GM18505 (cell line): ENCODE results near the gene PBX4.

Experiments
- ATAC-seq: cut with Tn5 transposase; IDR thresholded peaks from one replicate; pipeline ENCODE4 v1.9.1; 2021; ENCODE audit not compliant: unreplicated experiment
- POLR2A ChIP-seq: IDR thresholded peaks from 4 replicates; pipeline ENCODE4 v1.6.1; 2011; ENCODE audit warnings: borderline replicate concordance; ENCODE audit not compliant: insufficient read depth, insufficient read length; ENCODE audit errors: extremely low read depth

Gene PBX4

DNA sequence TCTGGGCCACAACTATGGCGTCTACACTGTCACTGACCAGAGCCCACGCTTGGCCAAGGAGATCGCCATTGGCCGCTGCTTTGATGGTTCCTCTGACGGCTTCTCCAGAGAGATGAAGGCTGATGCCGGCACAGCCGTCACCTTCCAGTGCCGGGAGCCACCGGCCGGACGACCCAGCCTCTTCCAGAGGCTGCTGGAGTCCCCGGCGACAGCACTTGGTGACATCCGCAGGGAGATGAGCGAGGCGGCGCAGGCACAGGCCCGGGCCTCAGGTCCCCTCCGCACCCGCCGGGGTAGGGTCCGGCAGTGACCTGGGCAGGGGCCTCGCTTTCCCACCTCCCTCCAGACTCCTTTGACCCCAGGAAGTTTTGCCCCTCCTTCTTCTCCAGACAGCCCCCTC is 72.8 kb downstream of the PBX4 start:
- no peak for ATAC-seq
- TF ChIP-seq POLR2A, result no peak

GRCh38 chr19:19544954-19545591 is 73.4 kb downstream of the PBX4 start:
- no peak for ATAC-seq
- no peak for TF ChIP-seq POLR2A

DNA sequence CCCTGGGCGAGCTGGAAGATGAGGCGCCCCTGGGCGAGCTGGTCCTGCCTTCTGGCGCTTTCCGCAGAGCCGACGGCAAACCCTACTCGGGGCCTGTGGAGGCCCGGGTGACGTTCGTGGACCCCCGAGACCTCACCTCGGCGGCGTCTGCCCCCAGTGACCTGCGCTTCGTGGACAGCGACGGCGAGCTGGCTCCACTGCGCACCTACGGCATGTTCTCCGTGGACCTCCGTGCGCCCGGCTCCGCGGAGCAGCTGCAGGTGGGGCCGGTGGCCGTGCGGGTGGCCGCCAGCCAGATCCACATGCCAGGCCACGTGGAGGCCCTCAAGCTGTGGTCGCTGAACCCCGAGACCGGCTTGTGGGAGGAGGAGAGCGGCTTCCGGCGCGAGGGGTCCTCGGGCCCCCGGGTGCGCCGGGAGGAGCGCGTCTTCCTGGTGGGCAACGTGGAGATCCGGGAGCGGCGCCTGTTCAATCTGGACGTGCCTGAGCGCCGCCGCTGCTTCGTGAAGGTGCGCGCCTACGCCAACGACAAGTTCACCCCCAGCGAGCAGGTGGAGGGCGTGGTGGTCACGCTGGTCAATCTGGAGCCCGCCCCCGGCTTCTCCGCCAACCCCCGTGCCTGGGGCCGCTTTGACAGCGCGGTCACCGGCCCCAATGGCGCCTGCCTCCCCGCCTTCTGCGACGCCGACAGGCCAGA is 74.1 kb downstream of the PBX4 start:
- no peak for ATAC-seq
- no peak for TF ChIP-seq POLR2A

GRCh38 chr19:19543640-19544039 is 74.8 kb downstream of the PBX4 start:
- no peak for TF ChIP-seq POLR2A
- ATAC-seq, result no peak

- TF ChIP-seq POLR2A, result no peak
- no peak for ATAC-seq
These were observed 75.4 kb downstream of the PBX4 start for GRCh38 chr19:19543101-19543500.

GRCh38 chr19:19542507-19542906 is 76.0 kb downstream of the PBX4 start:
- no peak for ATAC-seq
- TF ChIP-seq POLR2A, result no peak

DNA sequence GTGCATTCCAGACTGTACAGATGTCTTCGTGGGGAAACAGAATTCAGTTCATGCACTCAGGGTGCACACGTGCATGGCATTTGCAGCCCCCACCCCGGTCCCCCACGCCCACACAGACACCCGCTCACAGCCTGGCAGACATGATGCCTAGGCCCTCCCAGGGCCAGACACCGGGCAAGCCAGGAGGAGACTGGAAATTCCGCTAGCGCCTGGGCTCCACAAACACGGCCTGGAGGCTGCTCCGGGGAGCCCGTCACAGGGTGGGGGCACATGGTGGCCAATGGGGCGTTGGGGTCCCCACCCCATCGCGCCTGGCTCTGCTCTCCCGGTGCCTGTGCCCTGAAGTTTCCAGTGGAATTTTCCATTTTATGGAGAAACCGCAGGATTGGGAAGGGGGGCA is 76.9 kb downstream of the PBX4 start:
- ATAC-seq, result no peak
- TF ChIP-seq POLR2A, result no peak

- no peak for TF ChIP-seq POLR2A
- no peak for ATAC-seq
These were observed 77.6 kb downstream of the PBX4 start for GRCh38 chr19:19540715-19541515.

DNA sequence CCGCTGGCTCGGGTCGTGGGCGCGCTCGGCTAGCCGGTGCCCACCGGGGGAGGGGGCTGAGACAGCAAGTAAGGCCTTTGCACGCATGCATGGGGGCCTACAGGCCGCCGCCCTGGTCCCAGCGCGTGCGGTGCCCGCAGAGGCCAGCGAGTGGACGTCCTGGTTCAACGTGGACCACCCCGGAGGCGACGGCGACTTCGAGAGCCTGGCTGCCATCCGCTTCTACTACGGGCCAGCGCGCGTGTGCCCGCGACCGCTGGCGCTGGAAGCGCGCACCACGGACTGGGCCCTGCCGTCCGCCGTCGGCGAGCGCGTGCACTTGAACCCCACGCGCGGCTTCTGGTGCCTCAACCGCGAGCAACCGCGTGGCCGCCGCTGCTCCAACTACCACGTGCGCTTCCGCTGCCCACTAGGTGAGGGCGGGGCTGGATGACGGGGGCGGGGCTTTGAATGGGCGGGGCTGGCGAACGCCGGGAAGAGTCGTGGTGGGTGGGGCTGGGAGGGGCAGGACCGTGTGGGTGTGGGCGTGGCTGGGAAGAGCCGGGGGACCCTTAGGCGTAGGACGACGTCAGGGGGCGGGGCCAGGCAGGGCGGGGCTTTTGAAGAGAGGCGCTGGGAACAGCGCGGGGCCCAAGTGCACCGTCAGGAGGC is 78.3 kb downstream of the PBX4 start:
- ATAC-seq, result no peak
- TF ChIP-seq POLR2A, result no peak

DNA sequence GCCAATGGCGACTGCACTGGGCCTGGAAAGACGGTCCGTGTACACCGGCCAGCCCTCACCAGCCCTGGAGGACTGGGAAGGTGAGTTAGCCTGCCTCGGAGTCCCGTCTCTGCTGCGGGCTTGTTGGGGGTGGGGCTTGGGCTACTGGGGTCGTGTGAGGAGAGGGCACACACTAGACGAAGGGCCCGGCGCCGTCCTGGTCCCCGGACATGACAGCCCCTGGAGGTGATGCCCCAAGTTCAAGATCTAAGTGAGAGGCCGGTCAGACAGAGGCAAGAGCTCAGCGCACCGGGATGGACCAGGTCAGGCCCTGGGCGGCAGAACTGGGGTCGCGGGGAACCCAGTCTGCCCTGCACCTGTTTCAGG is 78.8 kb downstream of the PBX4 start:
- no peak for TF ChIP-seq POLR2A
- ATAC-seq, result no peak

DNA sequence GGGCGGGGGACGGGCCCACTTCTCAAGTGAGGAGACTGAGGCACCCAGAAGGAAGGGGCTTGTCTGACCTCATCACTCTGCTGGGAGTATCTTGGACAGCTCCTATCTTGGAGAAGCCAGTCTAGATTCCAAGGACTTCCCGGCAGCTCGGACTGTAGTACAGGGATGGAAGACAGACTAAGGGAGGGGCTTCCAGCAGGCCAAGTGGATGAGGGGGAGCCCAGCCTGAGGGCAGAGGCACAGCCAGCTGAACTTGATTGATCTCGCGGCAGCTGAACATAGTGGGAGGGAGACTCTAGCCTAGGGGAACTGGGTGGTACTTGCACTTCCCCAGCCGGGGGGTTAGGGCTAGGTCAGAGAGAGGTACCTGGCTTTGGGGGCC is 79.7 kb downstream of the PBX4 start:
- no peak for TF ChIP-seq POLR2A
- ATAC-seq, result no peak

DNA sequence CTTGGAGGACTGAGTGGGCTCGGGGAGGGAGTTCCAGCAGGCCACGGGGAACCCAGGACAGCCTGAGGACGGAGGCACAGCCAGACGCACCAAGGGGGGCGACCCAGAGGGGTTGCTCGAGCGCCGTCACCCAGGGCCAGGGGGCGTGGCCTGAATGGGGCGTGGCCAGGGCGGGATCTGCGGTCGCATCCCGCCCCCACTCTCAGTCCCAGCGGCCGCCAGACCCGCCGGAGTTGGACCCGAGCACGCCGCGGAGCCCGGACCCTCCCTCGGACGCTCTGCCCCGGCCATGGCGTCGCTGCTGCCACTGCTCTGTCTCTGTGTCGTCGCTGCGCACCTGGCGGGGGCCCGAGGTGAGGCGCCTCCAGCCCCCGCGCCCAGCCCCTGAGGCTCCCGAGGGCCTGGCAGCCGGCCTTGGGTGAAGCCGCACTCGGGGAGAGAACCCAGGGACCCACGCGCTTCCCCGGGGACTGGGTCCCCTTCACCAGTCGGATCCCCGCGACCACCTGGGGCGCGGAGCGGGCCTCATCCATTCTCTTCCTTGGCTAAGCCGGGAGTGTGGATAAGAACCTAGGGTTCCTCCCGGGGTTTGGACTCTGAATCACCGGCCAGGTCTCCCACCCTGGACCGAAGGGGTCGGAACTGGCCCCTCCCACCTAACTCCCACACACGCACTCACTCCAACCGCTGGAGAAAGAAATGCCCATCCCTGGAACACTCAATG is 80.3 kb downstream of the PBX4 start, which contains the start of gene CILP2:
Gene CILP2 (plus strand): TSS at position 205 of the 724 bp plus-strand sequence. CDS start 85 bp downstream, at position 290.
- no peak for TF ChIP-seq POLR2A
- ATAC-seq, result no peak
